CD14-positive monocyte (primary cell): ENCODE data around the gene NPAS4. TPM values are rescaled to one million over a fixed set of nuclear protein-coding genes. Genes with fewer than 3 reads are reported as not detected.

Experiments
- DNase-seq, 3 donors: peaks; one replicate each; pipeline ENCODE4 v3.0.0-alpha.2; 2011 to 2022
- H2AFZ ChIP-seq: 2 replicates; pipeline ENCODE4 v1.6.0; 2012; ENCODE audit warnings: mild to moderate bottlenecking, low read depth, low read length, inconsistent platforms; ENCODE audit not compliant: insufficient read depth, poor library complexity, severe bottlenecking
- H3K27ac ChIP-seq, 2 donors: 1 replicate in 1 of 2; 2 replicates in 1 of 2; pipeline ENCODE4 v1.5.1; 2012 to 2013; ENCODE audit warnings: low read length in 2 of 2, control low read depth in 1 of 2, inconsistent platforms in 1 of 2, low read depth in 1 of 2, mild to moderate bottlenecking in 1 of 2
- H3K27me3 ChIP-seq, 2 donors: one replicate each; pipeline versions ENCODE4 v1.6.0 to v1.6.1; 2011 to 2013; ENCODE audit warnings: low read length in 2 of 2; ENCODE audit not compliant: control insufficient read depth in 2 of 2, insufficient read depth in 2 of 2
- H3K36me3 ChIP-seq, 2 donors: replicated peaks in 1 of 2; 1 replicate in 1 of 2; 2 replicates in 1 of 2; pipeline versions ENCODE4 v1.5.1 to v1.6.1; 2012 to 2013; ENCODE audit warnings: low read length in 2 of 2, control low read depth in 1 of 2, inconsistent platforms in 1 of 2, mild to moderate bottlenecking in 1 of 2; ENCODE audit not compliant: insufficient read depth in 2 of 2, control insufficient read depth in 1 of 2
- H3K4me1 ChIP-seq, 2 donors: 1 replicate in 1 of 2; 2 replicates in 1 of 2; pipeline versions ENCODE4 v1.5.1 to v1.6.1; 2012 to 2013; ENCODE audit warnings: low read length in 2 of 2, control low read depth in 1 of 2, inconsistent platforms in 1 of 2, mild to moderate bottlenecking in 1 of 2, moderate library complexity in 1 of 2; ENCODE audit not compliant: insufficient read depth in 2 of 2, control insufficient read depth in 1 of 2
- H3K4me2 ChIP-seq: replicated peaks from 2 replicates; pipeline ENCODE3; 2012; ENCODE audit warnings: low read length, moderate library complexity, mild to moderate bottlenecking; ENCODE audit not compliant: poor library complexity, severe bottlenecking; ENCODE audit errors: extremely low read depth
- H3K4me3 ChIP-seq, 3 experiments: fragments of 200-600 bp in 1 of 3; sonication (generic) in 1 of 3; replicated peaks in 1 of 3; 1 replicate in 2 of 3; 2 replicates in 1 of 3; pipeline ENCODE4 v1.5.1; 2011 to 2013; ENCODE audit warnings: low read length in 3 of 3, mild to moderate bottlenecking in 3 of 3, control low read depth in 2 of 3, low read depth in 2 of 3, inconsistent platforms in 1 of 3, moderate library complexity in 1 of 3
- H3K79me2 ChIP-seq: 2 replicates; pipeline ENCODE4 v1.6.0; 2012; ENCODE audit warnings: mild to moderate bottlenecking, control low read depth, inconsistent platforms, low read length, moderate library complexity; ENCODE audit not compliant: insufficient read depth
- H3K9ac ChIP-seq: 2 replicates; pipeline ENCODE4 v1.6.0; 2017; ENCODE audit warnings: low read length, mild to moderate bottlenecking; ENCODE audit not compliant: insufficient read depth, poor library complexity, severe bottlenecking
- H3K9me3 ChIP-seq, 2 donors: replicated peaks in 1 of 2; 1 replicate in 1 of 2; 2 replicates in 1 of 2; pipeline versions ENCODE4 v1.5.1 to v1.6.1; 2012 to 2013; ENCODE audit warnings: low read length in 2 of 2, control low read depth in 1 of 2; ENCODE audit not compliant: control insufficient read depth in 1 of 2, insufficient read depth in 1 of 2
- H4K20me1 ChIP-seq: 2 replicates; pipeline ENCODE4 v1.6.0; 2012; ENCODE audit warnings: mild to moderate bottlenecking, low read length, control low read depth, moderate library complexity; ENCODE audit not compliant: insufficient read depth
- H3K27ac Mint-ChIP-seq, 7 donors: one replicate each; pipeline ENCODE4 v1.8.0; 2020; ENCODE audit warnings: mild to moderate bottlenecking in 7 of 7, mixed read lengths in 7 of 7, moderate library complexity in 6 of 7, inconsistent platforms in 2 of 7
- H3K27me3 Mint-ChIP-seq, 3 donors: one replicate each; pipeline ENCODE4 v1.8.0; 2021 to 2022; ENCODE audit warnings: low read depth in 3 of 3, mild to moderate bottlenecking in 3 of 3, mixed read lengths in 3 of 3, moderate library complexity in 3 of 3, inconsistent platforms in 1 of 3
- H3K36me3 Mint-ChIP-seq, 2 donors: one replicate each; pipeline ENCODE4 v1.8.0; 2020; ENCODE audit warnings: mixed read lengths in 2 of 2, inconsistent platforms in 1 of 2, mild to moderate bottlenecking in 1 of 2
- H3K4me1 Mint-ChIP-seq: one replicate; pipeline ENCODE4 v1.8.0; 2020; ENCODE audit warnings: mild to moderate bottlenecking, mixed read lengths
- H3K4me3 Mint-ChIP-seq, 2 donors: one replicate each; pipeline ENCODE4 v1.8.0; 2020; ENCODE audit warnings: mild to moderate bottlenecking in 2 of 2, mixed read lengths in 2 of 2, moderate library complexity in 1 of 2
- H3K9me3 Mint-ChIP-seq, 7 donors: one replicate each; pipeline ENCODE4 v1.8.0; 2020 to 2022; ENCODE audit warnings: mixed read lengths in 7 of 7, mild to moderate bottlenecking in 6 of 7, moderate library complexity in 6 of 7, inconsistent platforms in 2 of 7
- WGBS: methylation state at CpG from one replicate; pipeline ENCODE4 v1.1.5; 2013; ENCODE audit warnings: missing lambda C conversion rate; ENCODE audit not compliant: insufficient coverage; 5-methylcytosine and 5-hydroxymethylcytosine counted together
- intact Hi-C, 2 donors: fragments of 100-400 bp; cut with micrococcal nuclease; formaldehyde crosslinking; loops; one replicate each; pipeline versions ENCODE4 v1.15.0 to v1.15.1; 2023
- polyA plus RNA-seq, 3 donors: library from polyadenylated mRNA; depleted of rRNA in 1 of 3; unstranded in 2 of 3; stranded (reverse) in 1 of 3; fragments of 300-500 nt in 2 of 3; fragments of >200 nt in 1 of 3; fragmentation: Illumina TruSeq in 2 of 3; gene quantifications; 1 replicate in 2 of 3; 2 replicates in 1 of 3; pipeline ENCODE4 v1.2.3, GENCODE V29; 2012 to 2021
- TF ChIP-seq, protein P1 (sequence below): fragments of 200-600 bp; IDR thresholded peaks from one replicate; pipeline ENCODE4 v1.8.0; 2022; ENCODE audit warnings: antibody characterized with exemption, mild to moderate bottlenecking

NPAS4 gene
- polyA plus RNA-seq, 3 donors = not detected

- WGBS = 80% methylated on average over 2 of the region's 11 CpGs
- H3K79me2 ChIP-seq = no peaks in the 10 kb centered on the region
- peaks cover 4 to 18% (median 11%) of the 10 kb centered on the region in 7 donors for H3K9me3 Mint-ChIP-seq
Observed at GRCh38 chr11:66417000-66417399, 3.8 kb upstream of the NPAS4 start.

DNA sequence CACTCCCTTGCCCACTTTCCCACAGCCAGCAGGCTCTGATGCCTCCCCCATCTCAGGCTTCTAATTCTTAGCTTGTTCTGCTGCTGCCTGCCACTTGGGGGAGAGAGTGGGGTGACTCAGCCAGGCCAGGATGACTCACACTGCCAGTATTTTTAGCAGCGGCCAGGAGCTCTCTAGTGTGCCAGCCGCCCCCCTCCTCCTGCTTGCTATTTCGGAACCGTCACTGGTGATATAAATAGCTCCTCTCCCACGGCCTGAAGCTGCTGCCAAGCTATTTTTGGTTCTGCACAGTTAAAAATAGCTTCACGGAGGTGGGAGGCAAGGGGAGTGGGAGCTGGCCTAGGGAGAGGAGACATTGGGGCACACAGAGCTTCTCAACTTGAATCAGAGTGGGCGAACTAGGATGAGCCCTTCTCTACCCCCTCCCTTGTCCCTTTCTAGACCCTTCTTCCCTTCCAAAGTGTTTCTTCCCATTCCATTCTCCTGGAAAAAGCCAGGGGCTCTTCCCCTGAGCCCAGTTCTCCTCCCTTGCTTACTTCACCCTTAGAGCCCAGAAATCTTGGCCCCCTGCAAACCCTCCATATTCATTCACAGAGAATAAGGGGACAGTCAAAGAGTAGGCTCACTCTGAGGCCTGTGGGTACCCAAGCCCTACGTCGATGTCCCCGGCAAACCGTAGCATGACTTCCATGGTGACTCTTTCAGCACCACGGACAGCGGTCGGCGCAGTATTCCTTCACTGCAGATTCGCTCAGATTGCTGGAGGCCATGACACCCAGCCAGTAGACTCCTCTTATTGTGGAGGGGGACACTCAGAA, 2.5 kb upstream of the NPAS4 start:
- Histone ChIP-seq H3K4me1 (no peaks in the 10 kb centered on the region), H3K9ac (no peak overlapping the region), H3K4me2 (no peak overlapping the region), H3K27ac (no peak overlapping the region), H3K79me2 (no peaks in the 10 kb centered on the region), H3K27me3 (peaks cover 14 to 40% of the 10 kb centered on the region in 2 donors), H4K20me1 (no peaks in the 10 kb centered on the region), H3K36me3 (no peaks in the 10 kb centered on the region), H3K9me3 (peaks cover 15% of the 10 kb centered on the region in 2 donors), H3K4me3 (no peak overlapping the region), H2AFZ (no peak overlapping the region)
- peak overlapping the region in 1 of 2 donors; percentile 88 for H3K4me3 Mint-ChIP-seq
- peaks cover 0 to 5% of the 10 kb centered on the region in 2 donors for H3K36me3 Mint-ChIP-seq
- TF ChIP-seq, protein P1, sequence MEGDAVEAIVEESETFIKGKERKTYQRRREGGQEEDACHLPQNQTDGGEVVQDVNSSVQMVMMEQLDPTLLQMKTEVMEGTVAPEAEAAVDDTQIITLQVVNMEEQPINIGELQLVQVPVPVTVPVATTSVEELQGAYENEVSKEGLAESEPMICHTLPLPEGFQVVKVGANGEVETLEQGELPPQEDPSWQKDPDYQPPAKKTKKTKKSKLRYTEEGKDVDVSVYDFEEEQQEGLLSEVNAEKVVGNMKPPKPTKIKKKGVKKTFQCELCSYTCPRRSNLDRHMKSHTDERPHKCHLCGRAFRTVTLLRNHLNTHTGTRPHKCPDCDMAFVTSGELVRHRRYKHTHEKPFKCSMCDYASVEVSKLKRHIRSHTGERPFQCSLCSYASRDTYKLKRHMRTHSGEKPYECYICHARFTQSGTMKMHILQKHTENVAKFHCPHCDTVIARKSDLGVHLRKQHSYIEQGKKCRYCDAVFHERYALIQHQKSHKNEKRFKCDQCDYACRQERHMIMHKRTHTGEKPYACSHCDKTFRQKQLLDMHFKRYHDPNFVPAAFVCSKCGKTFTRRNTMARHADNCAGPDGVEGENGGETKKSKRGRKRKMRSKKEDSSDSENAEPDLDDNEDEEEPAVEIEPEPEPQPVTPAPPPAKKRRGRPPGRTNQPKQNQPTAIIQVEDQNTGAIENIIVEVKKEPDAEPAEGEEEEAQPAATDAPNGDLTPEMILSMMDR = peak; percentile 32
- H3K27ac Mint-ChIP-seq = peak overlapping the region in 2 of 7 donors; percentile 71 to 83
- H3K4me1 Mint-ChIP-seq = peaks cover 8% of the 10 kb centered on the region
- intact Hi-C loops = loop anchor here in 1 of 2 donors (10.0 kb wide), 1 partner anchor 426 kb away; the partner anchor contains the start of gene RCE1
- H3K27me3 Mint-ChIP-seq = peaks cover 38 to 55% (median 39%) of the 10 kb centered on the region in 3 donors
- peak; percentile 54 to 75 (median 60) for DNase-seq
- peaks cover 8 to 22% (median 14%) of the 10 kb centered on the region in 7 donors for H3K9me3 Mint-ChIP-seq
- WGBS = 6% methylated on average over 14 of the region's 16 CpGs

More at GRCh38 chr11:66417000-66417399, 3.8 kb upstream of the NPAS4 start:
- no peak overlapping the region for H3K27ac Mint-ChIP-seq
- H3K36me3 Mint-ChIP-seq = peaks cover 0 to 5% of the 10 kb centered on the region in 2 donors
- Histone ChIP-seq H3K4me2 (no peak overlapping the region), H3K27me3 (peaks cover 14 to 40% of the 10 kb centered on the region in 2 donors), H3K9me3 (peaks cover 14 to 15% of the 10 kb centered on the region in 2 donors), H3K27ac (no peak overlapping the region), H3K4me3 (no peak overlapping the region), H2AFZ (no peak overlapping the region), H4K20me1 (no peaks in the 10 kb centered on the region), H3K36me3 (no peaks in the 10 kb centered on the region), H3K4me1 (no peaks in the 10 kb centered on the region), H3K9ac (no peak overlapping the region)
- TF ChIP-seq, protein P1 = no peak
- peaks cover 41 to 55% (median 48%) of the 10 kb centered on the region in 3 donors for H3K27me3 Mint-ChIP-seq
- peak overlapping the region in 1 of 2 donors; percentile 14 for H3K4me3 Mint-ChIP-seq
- intact Hi-C loops = loop anchor here in 1 of 2 donors (10.0 kb wide), 1 partner anchor 428 kb away; the partner anchor contains the start of gene RCE1
- DNase-seq = no peak
- H3K4me1 Mint-ChIP-seq = peaks cover 8% of the 10 kb centered on the region
